Liver (tissue), 9 donors: ENCODE results near the gene NECAB2. TPM values are rescaled to one million over a fixed set of nuclear protein-coding genes. Genes with fewer than 3 reads are reported as not detected.

ENCODE experiments used
- DNase-seq: peaks from one replicate; pipeline ENCODE4 v3.0.0-alpha.2; 2017; ENCODE audit warnings: low spot score
- H3K27ac ChIP-seq, 2 donors: one replicate each; pipeline ENCODE4 v1.7.0; 2013; ENCODE audit warnings: inconsistent platforms in 2 of 2, low read length in 2 of 2, control low read depth in 1 of 2, low read depth in 1 of 2, mild to moderate bottlenecking in 1 of 2
- H3K27me3 ChIP-seq, 4 donors: one replicate each; pipeline versions ENCODE4 v1.6.1 to v1.7.0; 2013; ENCODE audit warnings: low read length in 3 of 4, inconsistent platforms in 1 of 4, mild to moderate bottlenecking in 1 of 4, moderate library complexity in 1 of 4; ENCODE audit not compliant: control insufficient read depth in 4 of 4, insufficient read depth in 4 of 4
- H3K36me3 ChIP-seq, 4 donors: one replicate each; pipeline versions ENCODE4 v1.6.1 to v1.7.0; 2013; ENCODE audit warnings: low read length in 3 of 4, mild to moderate bottlenecking in 3 of 4, low read depth in 1 of 4, moderate library complexity in 1 of 4; ENCODE audit not compliant: control insufficient read depth in 4 of 4, insufficient read depth in 3 of 4
- H3K4me1 ChIP-seq, 4 donors: one replicate each; pipeline versions ENCODE4 v1.6.1 to v1.7.0; 2013; ENCODE audit warnings: low read length in 3 of 4, mild to moderate bottlenecking in 3 of 4, moderate library complexity in 1 of 4; ENCODE audit not compliant: control insufficient read depth in 4 of 4, insufficient read depth in 4 of 4
- H3K4me3 ChIP-seq, 3 donors: one replicate each; pipeline versions ENCODE4 v1.6.1 to v1.7.0; 2013; ENCODE audit warnings: low read length in 3 of 3, control low read depth in 1 of 3, low read depth in 1 of 3, mild to moderate bottlenecking in 1 of 3
- H3K9ac ChIP-seq, 2 donors: one replicate each; pipeline ENCODE4 v1.7.0; 2013; ENCODE audit warnings: low read length in 2 of 2, mild to moderate bottlenecking in 2 of 2, moderate library complexity in 2 of 2, control low read depth in 1 of 2, low read depth in 1 of 2
- H3K9me3 ChIP-seq, 4 donors: one replicate each; pipeline versions ENCODE4 v1.6.1 to v1.7.0; 2013; ENCODE audit warnings: low read length in 3 of 4; ENCODE audit not compliant: control insufficient read depth in 4 of 4
- ATF3 ChIP-seq: IDR thresholded peaks from 2 replicates; pipeline ENCODE4 v1.6.1; 2016; ENCODE audit warnings: antibody characterized with exemption
- CTCF ChIP-seq: fragments of 150-350 bp; IDR thresholded peaks from 2 replicates; pipeline ENCODE4 v1.5.1; 2017; ENCODE audit warnings: improper control_type of control experiment, low read depth, low read length; ENCODE audit not compliant: missing input control
- EGR1 ChIP-seq, 2 donors: IDR thresholded peaks; 2 replicates each; pipeline ENCODE4 v1.6.1; 2016 to 2018; ENCODE audit warnings: antibody characterized with exemption in 2 of 2, low read depth in 2 of 2
- FOXA1 ChIP-seq: IDR thresholded peaks from 2 replicates; pipeline ENCODE4 v1.6.1; 2016; ENCODE audit warnings: antibody characterized with exemption
- FOXA2 ChIP-seq: IDR thresholded peaks from 2 replicates; pipeline ENCODE4 v1.6.1; 2016; ENCODE audit warnings: antibody characterized with exemption
- GABPA ChIP-seq, 2 donors: IDR thresholded peaks in 1 of 2; conservative IDR thresholded peaks in 1 of 2; 2 replicates each; pipeline ENCODE4 v1.6.1; 2016; ENCODE audit warnings: antibody characterized with exemption in 2 of 2, mild to moderate bottlenecking in 1 of 2, moderate library complexity in 1 of 2
- HNF4A ChIP-seq, 2 donors: conservative IDR thresholded peaks; 2 replicates each; pipeline ENCODE4 v1.6.1; 2016; ENCODE audit warnings: antibody characterized with exemption in 2 of 2, mild to moderate bottlenecking in 2 of 2
- HNF4G ChIP-seq: IDR thresholded peaks from 2 replicates; pipeline ENCODE4 v1.6.1; 2016; ENCODE audit warnings: antibody characterized with exemption
- JUND ChIP-seq, 2 donors: IDR thresholded peaks; 2 replicates each; pipeline ENCODE4 v1.6.1; 2016; ENCODE audit warnings: antibody characterized with exemption in 2 of 2
- MAX ChIP-seq: IDR thresholded peaks from 2 replicates; pipeline ENCODE4 v1.6.1; 2016; ENCODE audit warnings: antibody characterized with exemption
- NR2F2 ChIP-seq: IDR thresholded peaks from 2 replicates; pipeline ENCODE4 v1.6.1; 2016; ENCODE audit warnings: antibody characterized with exemption
- RAD21 ChIP-seq, 2 donors: IDR thresholded peaks; 2 replicates each; pipeline ENCODE4 v1.6.1; 2016; ENCODE audit warnings: antibody characterized with exemption in 2 of 2, mild to moderate bottlenecking in 2 of 2
- REST ChIP-seq: IDR thresholded peaks from 2 replicates; pipeline ENCODE4 v1.6.1; 2016; ENCODE audit warnings: antibody characterized with exemption, mild to moderate bottlenecking
- RXRA ChIP-seq, 2 donors: IDR thresholded peaks; 2 replicates each; pipeline ENCODE4 v1.6.1; 2017 to 2018; ENCODE audit warnings: antibody characterized with exemption in 2 of 2, mild to moderate bottlenecking in 1 of 2
- SP1 ChIP-seq: IDR thresholded peaks from 2 replicates; pipeline ENCODE4 v1.6.1; 2018; ENCODE audit warnings: antibody characterized with exemption, mild to moderate bottlenecking
- TAF1 ChIP-seq: conservative IDR thresholded peaks from 2 replicates; pipeline ENCODE4 v1.6.1; 2016; ENCODE audit warnings: antibody characterized with exemption, mild to moderate bottlenecking
- YY1 ChIP-seq: IDR thresholded peaks from 2 replicates; pipeline ENCODE4 v1.6.1; 2016; ENCODE audit warnings: antibody characterized with exemption, mild to moderate bottlenecking
- ZBTB33 ChIP-seq: IDR thresholded peaks from 2 replicates; pipeline ENCODE4 v1.6.1; 2016; ENCODE audit warnings: antibody characterized with exemption
- WGBS: extraction: QIAGEN DNeasy Blood & Tissue Kit; methylation state at CpG from one replicate; pipeline ENCODE4 v1.1.7; 2013; 5-methylcytosine and 5-hydroxymethylcytosine counted together
- polyA plus RNA-seq, 2 donors: library from polyadenylated mRNA; stranded (reverse) in 1 of 2; unstranded in 1 of 2; fragments of 200-250 nt in 1 of 2; fragments of >200 nt in 1 of 2; fragmentation: Nextera tagmentation in 1 of 2; extraction: Ambion mirVana in 1 of 2; gene quantifications; one replicate each; pipeline versions ENCODE4 v1.2.1 to v1.2.3, GENCODE V29; 2013 to 2015
- total RNA-seq, 2 donors: library from RNA; depleted of rRNA; stranded (reverse); fragments of >200 nt; gene quantifications; one replicate each; pipeline ENCODE4 v1.2.3, GENCODE V29; 2014
- donor health status: healthy.
- donor health status: healthy.
- donor health status: healthy.
- donor health status: healthy.
- donor health status: healthy.

NECAB2 gene
- total and polyA plus RNA-seq, 4 donors, result 2.7 to 3.8 (median 2.9) TPM; not detected in 1

GRCh38 chr16:83951544-83951943, 16.5 kb upstream of the NECAB2 start:
- Histone ChIP-seq H3K27ac (no peak overlapping the region), H3K9me3 (no peaks in the 10 kb centered on the region), H3K4me1 (peaks cover 14 to 62% (median 48%) of the 10 kb centered on the region in 4 donors), H3K4me3 (no peak overlapping the region), H3K36me3 (peaks cover 0 to 8% (median 0%) of the 10 kb centered on the region in 4 donors), H3K9ac (no peak overlapping the region), H3K27me3 (no peaks in the 10 kb centered on the region)
- TF ChIP-seq RXRA (IDR thresholded peaks at IDR 0.05), result no peak
- TF ChIP-seq JUND (IDR thresholded peaks at IDR 0.05), result no peak
- no peak for TF ChIP-seq ATF3
- TF ChIP-seq MAX, result no peak
- TF ChIP-seq ZBTB33, result no peak
- TF ChIP-seq SP1, result no peak
- TF ChIP-seq GABPA (IDR thresholded peaks at IDR 0.05 in 1 of 2, conservative IDR thresholded peaks at IDR 0.05 in 1 of 2), result no peak
- no peak for TF ChIP-seq YY1
- no peak for TF ChIP-seq FOXA2
- no peak for TF ChIP-seq RAD21 (IDR thresholded peaks at IDR 0.05)
- TF ChIP-seq REST, result no peak
- no peak for TF ChIP-seq FOXA1
- no peak for TF ChIP-seq NR2F2
- TF ChIP-seq HNF4G, result no peak
- TF ChIP-seq TAF1, result no peak
- TF ChIP-seq HNF4A (conservative IDR thresholded peaks at IDR 0.05), result no peak
- no peak for TF ChIP-seq EGR1 (IDR thresholded peaks at IDR 0.05; ENCODE audit: low read depth in 2 of 2)
- no peak for TF ChIP-seq CTCF
- no peak for DNase-seq
- 22% methylated on average over 8 of the region's 8 CpGs for WGBS
